Stimulated activated naive B cell treated with anti-CD40 and anti-IgM and Interleukin-4, amounts not matched to agents 10 μg/mL and 1 μg/mL and 100 μg/mL, for 72 hours (primary cell): ENCODE data around the gene SDK1.

Source experiments
- ATAC-seq, 2 donors: fragments of 150-1000 bp; cut with Tn5 transposase; replicated peaks; 2 replicates each; pipeline ENCODE4 v1.10.0; 2021; ENCODE audit warnings: moderate library complexity in 1 of 2
- DNase-seq: peaks from one replicate; pipeline ENCODE4 v3.0.0; 2021
- H3K27ac Mint-ChIP-seq: one replicate; pipeline ENCODE4 v1.8.0; 2022; ENCODE audit warnings: mild to moderate bottlenecking, mixed read lengths
- H3K27me3 Mint-ChIP-seq, 2 donors: one replicate each; pipeline ENCODE4 v1.8.0; 2022; ENCODE audit warnings: mixed read lengths in 2 of 2
- H3K36me3 Mint-ChIP-seq, 2 donors: one replicate each; pipeline ENCODE4 v1.8.0; 2022; ENCODE audit warnings: mixed read lengths in 2 of 2, mild to moderate bottlenecking in 1 of 2
- H3K4me1 Mint-ChIP-seq, 2 donors: one replicate each; pipeline ENCODE4 v1.8.0; 2022; ENCODE audit warnings: mixed read lengths in 2 of 2, mild to moderate bottlenecking in 1 of 2
- H3K4me3 Mint-ChIP-seq, 2 donors: one replicate each; pipeline ENCODE4 v1.8.0; 2022; ENCODE audit warnings: mild to moderate bottlenecking in 2 of 2, mixed read lengths in 2 of 2, moderate library complexity in 1 of 2
- H3K9me3 Mint-ChIP-seq, 2 donors: one replicate each; pipeline ENCODE4 v1.8.0; 2022; ENCODE audit warnings: mixed read lengths in 2 of 2, mild to moderate bottlenecking in 1 of 2

Gene SDK1

DNA sequence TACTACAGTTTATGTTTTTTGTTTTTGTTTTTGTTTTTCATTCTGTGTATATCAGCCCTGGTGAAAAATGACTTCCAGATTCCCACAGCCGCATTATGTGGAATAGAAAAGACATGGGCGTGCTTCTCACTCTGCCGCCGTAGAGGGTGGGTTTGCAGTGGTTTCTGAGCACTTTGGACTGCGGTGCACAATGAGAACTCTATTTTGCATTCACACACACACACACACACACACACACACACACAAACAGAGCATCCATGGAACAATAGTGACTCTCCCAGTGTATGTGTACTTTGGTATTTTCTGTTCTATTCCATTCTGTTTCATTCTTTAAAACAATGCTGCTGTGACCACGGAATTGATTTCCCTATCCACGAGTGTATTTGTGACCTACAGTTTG is 723.8 kb downstream of the SDK1 start:
- Mint-ChIP-seq H3K4me3 (no peak overlapping the region), H3K4me1 (no peaks in the 10 kb centered on the region), H3K9me3 (peaks cover 6% of the 10 kb centered on the region in 2 donors), H3K27ac (no peak overlapping the region), H3K36me3 (peaks cover under 1 to 9% of the 10 kb centered on the region in 2 donors), H3K27me3 (peaks cover 5 to 15% of the 10 kb centered on the region in 2 donors)
- ATAC-seq (no peak), DNase-seq (no peak)

DNA sequence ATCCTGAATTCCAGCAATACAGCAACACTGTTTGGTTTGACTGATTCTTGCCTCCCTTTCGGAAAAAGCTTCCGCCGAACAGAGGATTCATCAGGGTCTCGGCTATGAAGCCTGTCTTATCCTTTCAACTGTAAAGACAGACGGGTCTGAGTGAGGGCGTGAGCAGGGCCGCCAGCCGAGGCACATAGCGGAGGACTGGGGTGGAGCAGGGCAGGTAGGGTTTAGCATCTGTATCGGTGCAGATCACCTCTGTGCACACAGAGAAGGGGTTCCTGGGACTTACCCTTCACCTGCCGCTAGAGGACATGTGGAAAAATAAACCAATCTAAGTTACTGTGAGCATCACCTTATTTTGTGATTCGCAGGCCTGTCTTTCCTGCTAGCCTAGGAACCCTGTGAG is 724.2 kb downstream of the SDK1 start:
- Mint-ChIP-seq H3K4me1 (no peaks in the 10 kb centered on the region), H3K4me3 (no peak overlapping the region), H3K27ac (no peak overlapping the region), H3K9me3 (peaks cover 5 to 6% of the 10 kb centered on the region in 2 donors), H3K27me3 (peaks cover 5 to 15% of the 10 kb centered on the region in 2 donors), H3K36me3 (peaks cover 0 to 8% of the 10 kb centered on the region in 2 donors)
- no peak for DNase-seq
- no peak for ATAC-seq

DNA sequence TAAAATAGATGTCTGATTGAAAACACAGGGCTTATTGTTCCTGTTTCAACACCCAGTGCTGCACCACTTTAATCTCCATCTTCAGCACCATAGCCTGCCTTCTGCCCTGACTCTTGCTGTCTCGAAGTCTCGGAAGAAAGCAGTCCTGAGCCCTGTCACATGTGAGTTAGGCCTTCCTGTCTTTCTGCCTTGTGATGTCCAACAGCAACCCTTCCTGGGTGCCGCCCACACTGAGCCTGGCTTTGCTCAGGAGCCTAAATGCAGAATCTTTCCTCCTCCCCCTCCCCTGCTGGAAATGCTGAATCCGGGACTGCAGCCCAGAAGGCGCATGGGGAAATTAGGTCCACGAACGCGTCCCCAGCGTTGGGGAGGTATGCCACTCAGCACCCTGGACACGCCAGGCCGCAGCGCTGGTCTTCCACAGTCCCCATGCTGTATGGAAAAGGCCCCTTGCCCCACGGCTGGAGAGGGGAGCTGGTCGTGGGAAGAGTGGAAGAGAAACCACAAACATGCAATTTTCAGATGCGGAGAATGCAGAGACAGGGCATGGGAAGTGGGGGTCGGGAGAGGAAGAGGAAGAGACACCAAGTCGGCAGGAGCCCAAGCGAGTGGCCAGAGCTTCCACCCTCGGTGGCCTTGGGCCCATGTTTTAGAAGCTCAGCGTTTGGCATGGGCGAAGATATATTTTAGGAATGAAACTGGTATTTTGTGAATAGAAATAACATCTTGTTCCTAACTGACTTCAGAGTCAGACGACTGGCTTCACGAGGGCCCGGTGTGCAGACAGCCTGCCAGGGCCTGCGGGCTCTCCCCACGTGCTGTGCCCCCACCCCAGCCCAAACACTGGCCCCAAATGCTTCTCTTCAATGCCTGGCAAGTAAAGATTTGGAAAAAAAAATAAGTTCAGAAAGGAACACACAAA is 724.9 kb downstream of the SDK1 start:
- Mint-ChIP-seq H3K27ac (no peak overlapping the region), H3K9me3 (peaks cover 3 to 4% of the 10 kb centered on the region in 2 donors), H3K36me3 (peaks cover 0 to 3% of the 10 kb centered on the region in 2 donors), H3K4me3 (no peak overlapping the region), H3K27me3 (peaks cover 3 to 12% of the 10 kb centered on the region in 2 donors), H3K4me1 (no peaks in the 10 kb centered on the region)
- DNase-seq, result no peak
- no peak for ATAC-seq

DNA sequence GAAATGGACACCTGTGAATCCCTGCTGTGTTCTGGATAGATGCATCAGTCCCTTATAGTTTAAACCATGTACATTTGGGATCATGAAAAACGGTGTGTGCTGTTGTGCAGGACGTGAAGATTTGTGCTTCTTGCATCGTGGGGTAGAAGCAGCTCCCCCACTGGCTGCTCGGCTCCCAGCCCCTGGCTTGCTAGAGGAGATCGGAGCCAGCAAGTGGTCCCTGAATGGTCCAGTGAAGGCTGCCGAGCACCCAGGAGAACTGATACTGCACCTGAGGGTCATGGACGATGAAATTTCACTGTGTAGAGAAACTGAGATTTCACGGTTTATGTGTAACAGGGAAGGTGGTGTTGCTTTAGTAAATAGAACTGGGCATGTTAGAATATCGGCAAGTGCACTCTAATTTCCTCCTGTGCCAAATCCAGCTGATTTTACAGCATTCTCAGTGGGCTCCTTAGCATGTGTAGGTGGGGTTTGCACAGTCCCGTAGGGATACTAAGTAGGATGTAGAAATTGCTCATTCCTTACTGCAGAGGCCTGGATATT is 726.0 kb downstream of the SDK1 start:
- Mint-ChIP-seq H3K27ac (no peak overlapping the region), H3K9me3 (no peaks in the 10 kb centered on the region), H3K4me1 (no peaks in the 10 kb centered on the region), H3K4me3 (no peak overlapping the region), H3K27me3 (peaks cover 0 to 9% of the 10 kb centered on the region in 2 donors), H3K36me3 (no peaks in the 10 kb centered on the region)
- ATAC-seq, result no peak
- no peak for DNase-seq

DNA sequence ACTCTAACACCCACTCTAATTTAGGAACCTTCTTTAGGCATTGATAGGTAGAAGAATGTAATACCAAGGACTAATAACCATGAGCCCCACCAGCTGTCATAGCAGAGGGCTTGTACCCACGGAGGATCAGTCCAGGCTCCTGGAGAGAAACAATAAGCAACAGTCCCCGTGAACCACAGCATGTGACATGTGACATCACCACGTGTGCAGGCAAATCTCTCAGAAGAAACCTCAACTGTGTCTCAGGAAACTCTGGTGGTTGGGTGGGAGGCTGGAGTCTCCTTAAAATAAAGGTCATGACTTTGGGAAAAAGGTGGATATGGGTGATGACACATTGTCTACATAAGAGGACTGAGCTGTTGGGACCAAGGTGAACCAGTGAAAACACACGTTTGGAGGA is 727.2 kb downstream of the SDK1 start:
- Mint-ChIP-seq H3K4me1 (no peaks in the 10 kb centered on the region), H3K27ac (no peak overlapping the region), H3K27me3 (peaks cover 3 to 9% of the 10 kb centered on the region in 2 donors), H3K4me3 (no peak overlapping the region), H3K9me3 (no peaks in the 10 kb centered on the region), H3K36me3 (no peaks in the 10 kb centered on the region)
- ATAC-seq (no peak), DNase-seq (no peak)

DNA sequence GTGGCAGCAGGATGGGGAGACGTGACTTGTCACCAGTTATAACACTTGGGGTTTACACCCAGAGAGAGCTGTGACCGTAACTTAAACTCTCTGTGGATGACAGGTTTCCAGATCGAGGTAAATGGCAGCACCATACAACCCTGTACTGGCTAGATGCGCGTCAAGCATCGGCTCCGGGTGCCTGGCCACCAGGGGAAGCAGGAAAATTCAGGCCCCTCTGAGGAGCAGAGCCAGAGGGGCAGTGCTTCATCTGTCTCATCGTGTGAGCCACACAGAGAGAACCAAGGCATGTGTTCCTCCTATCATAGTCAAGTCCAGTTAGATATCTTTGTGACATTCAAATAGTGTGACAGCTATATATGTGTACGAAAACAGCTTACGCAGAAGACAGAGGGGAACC is 728.9 kb downstream of the SDK1 start:
- H3K9me3 Mint-ChIP-seq, result no peaks in the 10 kb centered on the region
- no peaks in the 10 kb centered on the region for H3K4me1 Mint-ChIP-seq
- DNase-seq (no peak), ATAC-seq (no peak)
- no peaks in the 10 kb centered on the region for H3K36me3 Mint-ChIP-seq
- H3K4me3 Mint-ChIP-seq, result no peak overlapping the region
- H3K27ac Mint-ChIP-seq, result no peak overlapping the region
- H3K27me3 Mint-ChIP-seq, result peaks cover 3 to 9% of the 10 kb centered on the region in 2 donors

DNA sequence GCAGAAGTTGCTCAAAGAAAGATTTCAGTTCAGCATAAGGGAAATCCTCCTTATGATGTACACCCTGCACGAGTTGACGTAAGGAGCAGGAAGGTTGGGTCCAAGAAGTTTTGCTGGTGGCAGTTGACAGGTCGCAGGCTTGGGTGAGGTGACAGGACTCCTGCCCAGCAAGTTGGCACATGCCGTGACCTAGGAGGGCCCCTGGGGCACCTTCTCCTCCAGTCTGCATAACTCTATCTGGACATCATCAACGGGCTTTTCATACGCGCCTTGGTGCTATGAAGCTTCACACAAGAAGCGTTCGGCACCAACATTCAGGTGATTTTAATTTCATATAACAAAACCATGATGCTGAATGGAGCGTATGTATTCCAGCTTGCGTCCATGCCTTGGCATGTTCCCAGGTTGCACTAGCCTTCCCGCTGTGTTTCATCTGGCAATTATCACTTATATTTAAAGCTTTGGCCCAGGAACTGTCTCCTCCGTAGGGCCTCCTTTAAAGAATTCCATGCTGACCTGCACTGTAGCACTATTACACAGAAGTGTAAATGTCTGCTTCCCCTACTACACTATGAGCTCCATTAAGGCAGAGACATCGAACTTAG is 729.4 kb downstream of the SDK1 start:
- H3K4me1 Mint-ChIP-seq, result no peaks in the 10 kb centered on the region
- DNase-seq (no peak), ATAC-seq (no peak)
- H3K27ac Mint-ChIP-seq, result no peak overlapping the region
- H3K27me3 Mint-ChIP-seq, result peaks cover 3 to 9% of the 10 kb centered on the region in 2 donors
- no peaks in the 10 kb centered on the region for H3K36me3 Mint-ChIP-seq
- no peak overlapping the region for H3K4me3 Mint-ChIP-seq
- H3K9me3 Mint-ChIP-seq, result no peaks in the 10 kb centered on the region

DNA sequence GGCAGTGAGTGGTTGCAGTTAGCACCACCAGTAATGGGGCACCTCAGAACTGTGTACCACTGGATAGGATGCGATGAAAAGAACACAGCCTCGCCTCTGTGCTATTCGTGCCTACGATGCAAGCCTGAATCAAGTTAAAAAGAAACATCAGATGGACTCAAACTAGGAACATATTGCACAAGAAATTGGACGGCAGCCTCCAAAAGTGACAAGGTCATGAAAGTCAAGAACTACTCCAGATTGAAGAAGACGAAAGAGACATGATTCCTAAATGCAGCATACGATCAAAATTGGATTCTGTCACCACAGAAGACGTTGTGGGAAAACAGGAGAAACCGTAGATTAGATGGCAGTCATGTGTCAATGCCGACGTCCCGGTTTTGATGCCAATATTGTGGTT is 732.9 kb downstream of the SDK1 start:
- Mint-ChIP-seq H3K27me3 (peaks cover 0 to 3% of the 10 kb centered on the region in 2 donors), H3K4me3 (no peak overlapping the region), H3K9me3 (no peaks in the 10 kb centered on the region), H3K36me3 (no peaks in the 10 kb centered on the region), H3K4me1 (no peaks in the 10 kb centered on the region), H3K27ac (no peak overlapping the region)
- no peak for DNase-seq
- ATAC-seq, result no peak

DNA sequence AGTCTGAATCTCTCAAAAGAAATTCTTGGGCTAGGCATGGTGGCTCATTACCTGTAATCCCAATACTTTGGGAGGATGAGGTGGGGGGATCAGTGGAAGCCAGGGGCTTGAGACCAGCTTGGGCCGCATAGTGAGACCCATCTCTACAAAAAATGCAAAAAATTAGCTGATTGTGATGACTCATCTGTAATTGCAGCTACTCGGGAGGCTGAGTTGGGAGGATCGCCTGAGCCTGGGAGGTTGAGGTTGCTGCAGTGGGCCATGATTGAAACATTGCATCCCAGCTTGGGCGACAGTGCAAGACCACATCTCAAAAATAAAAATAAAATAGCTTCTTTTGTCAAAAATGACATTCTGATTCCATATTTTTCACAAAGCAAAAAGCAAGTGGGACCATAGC is 736.3 kb downstream of the SDK1 start:
- no peak for ATAC-seq

DNA sequence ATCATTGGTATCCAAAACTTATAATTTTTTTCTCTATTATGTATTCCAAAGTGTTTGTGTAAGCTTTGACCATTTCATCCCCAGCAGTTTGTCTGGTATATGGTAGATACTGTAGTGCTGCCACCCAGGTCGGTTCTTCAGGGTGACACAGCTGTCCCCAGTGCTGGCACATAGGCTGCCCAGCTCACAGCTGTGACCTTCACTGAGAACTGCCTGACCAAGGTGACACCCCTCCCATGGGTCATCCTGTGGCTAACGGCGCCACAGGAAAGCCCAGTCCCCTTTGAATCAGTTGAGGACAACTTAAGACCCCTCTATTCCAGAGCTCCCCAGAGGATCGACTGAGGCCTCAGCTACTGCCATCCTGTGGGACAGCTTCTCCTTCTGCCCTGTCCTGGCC is 736.8 kb downstream of the SDK1 start:
- no peak overlapping the region for H3K27ac Mint-ChIP-seq
- H3K36me3 Mint-ChIP-seq, result no peaks in the 10 kb centered on the region
- no peak for DNase-seq
- H3K9me3 Mint-ChIP-seq, result no peaks in the 10 kb centered on the region
- no peak for ATAC-seq
- no peaks in the 10 kb centered on the region for H3K4me1 Mint-ChIP-seq
- H3K27me3 Mint-ChIP-seq, result no peaks in the 10 kb centered on the region
- H3K4me3 Mint-ChIP-seq, result no peak overlapping the region

More for the DNA sequence above, 736.3 kb downstream of the SDK1 start:
- Mint-ChIP-seq H3K4me3 (no peak overlapping the region), H3K36me3 (no peaks in the 10 kb centered on the region), H3K27me3 (peaks cover 0 to 3% of the 10 kb centered on the region in 2 donors), H3K9me3 (no peaks in the 10 kb centered on the region), H3K4me1 (no peaks in the 10 kb centered on the region), H3K27ac (no peak overlapping the region)
- DNase-seq, result no peak

DNA sequence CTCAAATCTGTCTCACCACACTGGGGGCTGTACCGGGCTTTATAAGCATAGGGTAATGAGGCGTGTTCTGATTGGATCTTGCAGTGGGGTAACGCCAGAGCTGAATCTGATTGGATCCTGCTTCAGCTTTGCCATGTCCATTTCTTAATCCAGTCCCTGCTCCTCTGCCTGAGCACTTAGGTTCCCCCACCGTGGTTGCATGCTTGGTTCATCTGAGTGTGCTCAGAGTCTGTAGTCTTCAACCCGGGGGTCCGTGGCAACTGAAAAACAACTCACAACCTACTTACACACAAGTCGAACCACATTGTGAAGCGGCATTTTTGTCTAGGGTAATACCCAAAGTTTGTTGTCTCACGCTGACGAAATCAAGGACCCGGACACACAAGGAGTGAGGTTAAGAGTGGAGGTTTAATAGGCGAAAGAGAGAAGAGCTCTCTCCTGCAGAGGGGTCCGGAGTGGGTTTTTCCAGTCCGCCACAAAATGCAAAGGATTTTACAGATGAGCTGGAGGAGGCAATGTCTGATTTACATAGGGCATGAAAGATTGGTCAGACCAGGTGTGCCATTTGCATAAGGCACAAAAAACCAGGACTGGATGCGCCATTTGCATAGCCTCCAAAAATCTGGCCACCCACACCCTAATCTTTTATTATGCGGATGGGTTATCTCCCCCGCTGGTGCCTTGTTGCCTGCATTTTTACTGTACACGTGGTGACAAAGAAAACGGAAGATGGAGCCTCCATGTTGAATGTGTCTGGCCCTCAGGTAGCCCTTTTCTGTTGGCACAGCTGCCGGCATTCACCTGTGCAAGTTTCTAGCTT is 739.3 kb downstream of the SDK1 start:
- Mint-ChIP-seq H3K4me3 (no peak overlapping the region), H3K27me3 (no peaks in the 10 kb centered on the region), H3K4me1 (peaks cover 4 to 6% of the 10 kb centered on the region in 2 donors), H3K27ac (no peak overlapping the region), H3K9me3 (no peaks in the 10 kb centered on the region), H3K36me3 (no peaks in the 10 kb centered on the region)
- DNase-seq (no peak), ATAC-seq (no peak)

DNA sequence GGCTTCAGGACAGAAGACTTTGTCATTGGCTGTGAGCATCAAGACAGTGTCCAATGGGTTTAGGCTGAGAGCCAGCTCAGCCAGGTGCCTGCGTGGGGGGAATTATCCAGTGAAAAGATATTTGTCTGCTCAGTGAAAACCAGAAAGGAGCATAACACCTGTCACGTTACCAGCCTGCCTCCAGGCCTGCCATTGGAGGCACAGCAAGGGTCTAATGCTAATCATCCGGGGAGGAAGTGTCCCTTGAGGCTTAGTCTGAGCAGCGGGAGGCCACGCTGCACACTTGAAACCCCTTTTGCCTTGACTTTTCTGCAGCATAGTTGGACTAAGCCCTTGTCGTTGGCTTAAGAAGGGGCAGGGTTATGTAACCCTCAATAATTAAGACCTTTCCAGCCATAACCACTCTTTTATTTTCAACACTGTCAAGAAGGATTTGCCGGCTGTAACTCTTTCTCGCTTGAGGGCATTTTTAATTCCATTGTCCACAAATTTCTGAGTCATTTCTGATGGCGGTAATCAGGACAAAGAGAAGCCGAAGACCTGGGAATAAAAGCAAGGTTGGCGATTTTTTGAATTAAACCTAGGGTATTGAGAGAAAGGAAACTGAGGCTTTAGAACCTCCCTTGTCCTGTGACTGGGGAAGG is 741.5 kb downstream of the SDK1 start:
- H3K4me1 Mint-ChIP-seq, result peaks cover 4 to 6% of the 10 kb centered on the region in 2 donors
- DNase-seq, result no peak
- H3K27me3 Mint-ChIP-seq, result no peaks in the 10 kb centered on the region
- H3K4me3 Mint-ChIP-seq, result no peak overlapping the region
- no peaks in the 10 kb centered on the region for H3K36me3 Mint-ChIP-seq
- ATAC-seq, result no peak
- no peak overlapping the region for H3K27ac Mint-ChIP-seq
- no peaks in the 10 kb centered on the region for H3K9me3 Mint-ChIP-seq

DNA sequence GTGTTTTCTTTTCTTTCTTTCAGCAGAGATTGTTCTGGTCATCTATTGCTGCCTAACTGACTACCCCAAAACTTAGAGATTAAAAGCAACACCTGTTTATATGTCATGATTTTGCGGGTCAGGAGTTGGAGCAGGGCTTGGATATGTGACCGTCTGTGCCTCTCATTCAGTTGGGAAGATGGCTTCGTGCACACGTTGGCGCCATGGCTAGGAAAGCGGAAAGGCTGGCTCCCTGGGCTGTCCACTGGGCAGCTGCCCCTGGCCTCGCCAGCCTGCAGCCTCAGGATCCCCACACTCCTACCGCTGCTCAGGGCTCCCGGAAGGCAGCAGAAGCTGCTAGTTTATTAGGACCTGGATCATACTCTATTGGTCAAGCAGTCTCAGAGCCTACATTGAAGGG is 742.9 kb downstream of the SDK1 start:
- no peak overlapping the region for H3K27ac Mint-ChIP-seq
- H3K4me1 Mint-ChIP-seq, result peaks cover 4 to 6% of the 10 kb centered on the region in 2 donors
- H3K9me3 Mint-ChIP-seq, result no peaks in the 10 kb centered on the region
- no peaks in the 10 kb centered on the region for H3K36me3 Mint-ChIP-seq
- ATAC-seq (no peak), DNase-seq (no peak)
- peaks cover 0 to 5% of the 10 kb centered on the region in 2 donors for H3K27me3 Mint-ChIP-seq
- no peak overlapping the region for H3K4me3 Mint-ChIP-seq

DNA sequence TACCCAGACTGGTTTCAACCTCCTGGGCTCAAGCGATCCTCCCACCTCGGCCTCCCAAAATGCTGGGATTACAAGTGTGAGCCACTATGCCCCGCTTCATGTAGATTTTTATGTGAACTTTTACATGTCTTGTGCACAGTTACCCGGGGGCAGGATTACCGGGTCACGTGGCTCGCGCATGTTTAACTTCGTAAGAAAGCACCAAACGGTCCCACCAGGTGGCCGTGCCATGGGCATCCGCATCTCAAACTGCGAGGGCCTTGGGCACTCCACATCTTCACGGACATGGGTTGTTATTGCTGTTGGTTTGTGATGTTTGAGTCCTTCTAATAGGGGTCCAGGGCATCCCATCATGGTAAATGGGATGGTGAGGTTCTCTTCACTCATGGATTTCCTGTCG is 744.4 kb downstream of the SDK1 start:
- Mint-ChIP-seq H3K27ac (no peak overlapping the region), H3K36me3 (no peaks in the 10 kb centered on the region), H3K4me1 (peaks cover 4 to 6% of the 10 kb centered on the region in 2 donors), H3K4me3 (no peak overlapping the region), H3K9me3 (no peaks in the 10 kb centered on the region), H3K27me3 (peaks cover 0 to 5% of the 10 kb centered on the region in 2 donors)
- no peak for DNase-seq
- no peak for ATAC-seq
